Right atrium auricular region (tissue), 2 donors: ENCODE data around the gene VAMP2. TPM values are rescaled to one million over a fixed set of nuclear protein-coding genes. Genes with fewer than 3 reads are reported as not detected.

Experiments
- DNase-seq: peaks from one replicate; pipeline ENCODE4 v3.0.0-alpha.2; 2019; ENCODE audit warnings: low spot score
- H3K27ac ChIP-seq, 2 donors: fragments of 200-600 bp; sonication (generic); 1 replicate in 1 of 2; 2 replicates in 1 of 2; pipeline ENCODE4 v1.5.1; 2016 to 2019
- H3K27me3 ChIP-seq, 2 donors: fragments of 200-600 bp; sonication (generic); one replicate each; pipeline versions ENCODE4 v1.5.1 to v1.6.0; 2017 to 2019
- H3K36me3 ChIP-seq: fragments of 200-600 bp; sonication (generic); one replicate; pipeline ENCODE4 v1.5.1; 2016
- H3K4me1 ChIP-seq, 2 donors: fragments of 200-600 bp; sonication (generic); one replicate each; pipeline versions ENCODE4 v1.5.1 to v1.6.0; 2017 to 2019
- H3K4me3 ChIP-seq, 2 donors: fragments of 200-600 bp; sonication (generic); 1 replicate in 1 of 2; 2 replicates in 1 of 2; pipeline ENCODE4 v1.5.1; 2017 to 2019; ENCODE audit warnings: mild to moderate bottlenecking in 1 of 2, moderate library complexity in 1 of 2
- H3K9me3 ChIP-seq, 2 donors: fragments of 200-600 bp; sonication (generic); one replicate each; pipeline ENCODE4 v1.5.1; 2019
- total RNA-seq, 2 donors: library from RNA; depleted of rRNA; stranded (reverse); fragments of >200 nt; gene quantifications; one replicate each; pipeline ENCODE4 v1.1.0, GENCODE V29; 2016
- TF ChIP-seq, protein P1 (sequence below), 2 donors: fragments of 200-600 bp; sonication (generic); IDR thresholded peaks; one replicate each; pipeline ENCODE4 v1.5.1; 2019; ENCODE audit warnings: antibody characterized with exemption in 2 of 2

The VAMP2 gene
- total RNA-seq, 2 donors from 2014 or later, result 27.4 to 39.7 TPM

DNA sequence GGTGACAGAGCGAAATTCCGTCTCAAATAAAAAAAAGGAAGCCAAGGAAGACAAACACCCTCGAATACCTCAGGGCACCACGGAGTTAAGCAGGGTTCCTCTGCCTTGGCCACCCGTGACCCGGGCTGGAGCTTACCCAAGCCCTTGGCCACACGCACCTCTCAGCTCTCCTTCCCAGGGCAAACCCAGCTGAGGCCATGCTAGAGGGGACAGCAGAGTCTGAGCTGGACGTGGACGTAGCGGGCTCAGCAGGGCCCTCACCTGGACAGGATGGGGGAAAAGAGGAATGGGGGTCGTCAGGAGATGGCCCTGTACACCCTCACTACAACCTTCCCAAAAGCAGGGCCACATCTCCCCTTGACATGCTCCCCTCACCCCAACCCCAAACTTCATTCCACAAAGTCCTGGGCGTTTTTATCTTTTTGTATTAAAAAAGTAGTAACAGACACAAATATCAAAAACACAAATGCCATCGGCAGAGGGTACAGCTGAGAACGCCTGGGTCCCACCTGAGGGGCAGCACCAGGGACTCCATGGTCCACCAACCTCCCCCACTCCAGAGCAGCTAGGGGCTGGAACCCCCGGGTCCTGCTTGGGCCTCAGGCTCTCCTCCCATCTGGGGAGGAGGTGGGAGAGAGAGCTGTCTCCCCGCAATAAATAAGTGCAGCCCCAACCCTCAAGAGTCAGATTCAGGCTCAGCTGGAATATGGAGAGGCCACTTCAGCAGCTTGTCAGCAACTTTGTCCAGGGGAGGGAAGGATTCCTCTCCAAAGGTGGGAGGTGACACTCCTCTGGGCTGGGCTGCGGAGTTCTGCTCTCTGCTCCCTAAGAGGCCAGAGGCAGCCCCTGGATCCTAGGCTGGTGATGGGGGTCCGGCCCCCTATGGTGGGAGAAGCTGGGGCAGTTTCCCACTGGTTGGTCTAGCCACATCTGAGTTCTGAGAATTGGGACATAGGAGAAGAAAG is 22.4 kb downstream of the VAMP2 start:
- H3K27ac ChIP-seq, result peak overlapping the region; percentile 88 to 95
- no peak for DNase-seq
- H3K4me1 ChIP-seq, result peaks cover 0 to 37% of the 10 kb centered on the region in 2 donors
- H3K4me3 ChIP-seq, result no peak overlapping the region
- H3K9me3 ChIP-seq, result no peaks in the 10 kb centered on the region
- no peaks in the 10 kb centered on the region for H3K27me3 ChIP-seq
- TF ChIP-seq, protein P1, sequence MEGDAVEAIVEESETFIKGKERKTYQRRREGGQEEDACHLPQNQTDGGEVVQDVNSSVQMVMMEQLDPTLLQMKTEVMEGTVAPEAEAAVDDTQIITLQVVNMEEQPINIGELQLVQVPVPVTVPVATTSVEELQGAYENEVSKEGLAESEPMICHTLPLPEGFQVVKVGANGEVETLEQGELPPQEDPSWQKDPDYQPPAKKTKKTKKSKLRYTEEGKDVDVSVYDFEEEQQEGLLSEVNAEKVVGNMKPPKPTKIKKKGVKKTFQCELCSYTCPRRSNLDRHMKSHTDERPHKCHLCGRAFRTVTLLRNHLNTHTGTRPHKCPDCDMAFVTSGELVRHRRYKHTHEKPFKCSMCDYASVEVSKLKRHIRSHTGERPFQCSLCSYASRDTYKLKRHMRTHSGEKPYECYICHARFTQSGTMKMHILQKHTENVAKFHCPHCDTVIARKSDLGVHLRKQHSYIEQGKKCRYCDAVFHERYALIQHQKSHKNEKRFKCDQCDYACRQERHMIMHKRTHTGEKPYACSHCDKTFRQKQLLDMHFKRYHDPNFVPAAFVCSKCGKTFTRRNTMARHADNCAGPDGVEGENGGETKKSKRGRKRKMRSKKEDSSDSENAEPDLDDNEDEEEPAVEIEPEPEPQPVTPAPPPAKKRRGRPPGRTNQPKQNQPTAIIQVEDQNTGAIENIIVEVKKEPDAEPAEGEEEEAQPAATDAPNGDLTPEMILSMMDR (IDR thresholded peaks at IDR 0.05), result no peak
- H3K36me3 ChIP-seq, result peaks cover 62% of the 10 kb centered on the region

DNA sequence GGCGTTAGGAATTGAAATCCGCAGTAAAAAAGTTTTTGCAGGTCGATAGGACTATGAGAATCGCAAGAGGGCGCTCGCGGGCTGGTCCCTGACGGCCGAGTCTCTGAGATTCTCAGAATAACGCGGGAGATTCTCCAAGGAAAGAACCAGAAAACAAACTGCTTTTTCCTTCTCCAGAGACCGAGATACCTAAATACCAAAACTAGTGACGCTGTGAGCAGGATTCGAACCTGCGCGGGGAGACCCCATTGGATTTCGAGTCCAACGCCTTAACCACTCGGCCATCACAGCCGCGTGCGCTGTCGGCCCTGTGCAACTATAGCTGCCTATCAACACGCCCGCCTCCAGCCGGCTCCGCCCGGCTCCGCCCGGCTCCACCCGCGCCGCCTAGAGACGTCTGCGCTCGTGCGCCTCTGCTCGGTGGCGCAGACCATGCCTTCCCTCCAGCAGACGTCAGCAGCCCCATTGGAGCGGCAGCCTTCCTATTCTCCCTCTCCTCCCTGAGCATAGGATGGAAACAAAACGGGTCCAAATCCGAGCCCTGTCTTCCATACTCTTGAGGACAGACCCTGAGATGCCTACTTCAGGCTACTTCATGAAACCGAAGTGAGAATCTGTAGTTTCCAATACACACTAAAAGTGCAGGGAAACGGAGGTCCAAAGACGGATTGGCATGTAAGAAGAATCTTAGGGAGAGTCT is 23.9 kb downstream of the VAMP2 start:
- TF ChIP-seq, protein P1 (IDR thresholded peaks at IDR 0.05), result peak; percentile 57 to 89
- Histone ChIP-seq H3K36me3 (peaks cover 46% of the 10 kb centered on the region), H3K27ac (peak overlapping the region; percentile 88 to 95), H3K27me3 (no peaks in the 10 kb centered on the region), H3K9me3 (no peaks in the 10 kb centered on the region), H3K4me3 (peak overlapping the region in 1 of 2 donors; percentile 10), H3K4me1 (peaks cover 0 to 37% of the 10 kb centered on the region in 2 donors)
- peak; percentile 97 for DNase-seq

DNA sequence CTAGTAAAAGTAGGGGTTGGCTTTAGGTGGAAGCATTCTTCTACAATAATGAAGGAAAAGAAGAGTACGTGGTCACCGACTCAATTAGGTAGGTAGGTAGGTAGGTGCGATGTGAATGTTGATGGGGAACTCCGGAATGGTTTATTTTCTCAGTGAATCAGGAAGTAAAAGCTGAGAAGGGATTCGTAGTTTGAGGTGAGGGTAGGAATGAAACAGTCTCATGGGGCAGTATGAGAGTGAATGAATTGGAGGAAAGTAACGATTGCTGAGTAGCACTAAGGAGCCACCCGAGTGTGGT is 24.4 kb downstream of the VAMP2 start:
- Histone ChIP-seq H3K27ac (peak overlapping the region; percentile 88 to 95), H3K36me3 (peaks cover 41% of the 10 kb centered on the region), H3K9me3 (no peaks in the 10 kb centered on the region), H3K27me3 (no peaks in the 10 kb centered on the region), H3K4me3 (peak overlapping the region in 1 of 2 donors; percentile 10), H3K4me1 (peaks cover 0 to 37% of the 10 kb centered on the region in 2 donors)
- DNase-seq, result no peak
- TF ChIP-seq, protein P1 (IDR thresholded peaks at IDR 0.05), result no peak

DNA sequence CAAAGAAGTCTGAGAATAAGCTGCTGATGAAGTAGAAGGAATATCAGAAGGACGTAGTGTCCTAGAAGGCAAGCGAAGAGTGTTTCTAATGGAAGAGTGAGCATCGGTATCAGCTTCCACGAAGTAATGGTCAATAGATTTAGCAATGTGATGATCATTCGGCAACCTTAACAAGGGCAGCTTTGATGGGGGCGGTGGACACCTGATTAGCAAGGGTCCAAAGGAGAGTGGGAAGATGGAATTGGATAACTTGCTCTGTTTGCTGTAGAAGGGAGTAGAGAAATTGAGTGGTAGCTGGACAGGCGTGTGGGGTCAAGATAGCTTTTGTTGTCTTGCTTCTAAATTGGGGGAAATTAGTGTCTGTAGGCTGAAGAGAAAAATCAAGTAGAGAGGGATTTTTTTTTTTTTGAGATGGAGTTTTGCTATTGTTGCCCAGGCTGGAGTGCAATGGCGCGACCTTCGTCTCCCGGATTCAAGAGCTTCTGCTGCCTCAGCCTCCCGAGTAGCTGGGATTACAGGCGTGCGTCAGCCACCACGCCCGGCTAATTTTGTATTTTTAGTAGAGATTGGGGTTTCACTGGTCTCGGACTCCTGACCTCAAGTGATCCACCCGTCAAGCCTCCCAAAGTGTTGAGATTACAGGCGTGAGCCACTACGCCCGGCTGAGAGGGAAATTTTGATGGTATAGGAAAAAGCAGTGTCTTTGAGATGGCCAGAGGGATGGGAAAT is 24.9 kb downstream of the VAMP2 start:
- Histone ChIP-seq H3K4me1 (peaks cover 0 to 32% of the 10 kb centered on the region in 2 donors), H3K36me3 (peaks cover 36% of the 10 kb centered on the region), H3K27ac (peak overlapping the region; percentile 88 to 95), H3K27me3 (no peaks in the 10 kb centered on the region), H3K9me3 (no peaks in the 10 kb centered on the region), H3K4me3 (peak overlapping the region in 1 of 2 donors; percentile 10)
- DNase-seq, result no peak
- TF ChIP-seq, protein P1 (IDR thresholded peaks at IDR 0.05), result no peak

DNA sequence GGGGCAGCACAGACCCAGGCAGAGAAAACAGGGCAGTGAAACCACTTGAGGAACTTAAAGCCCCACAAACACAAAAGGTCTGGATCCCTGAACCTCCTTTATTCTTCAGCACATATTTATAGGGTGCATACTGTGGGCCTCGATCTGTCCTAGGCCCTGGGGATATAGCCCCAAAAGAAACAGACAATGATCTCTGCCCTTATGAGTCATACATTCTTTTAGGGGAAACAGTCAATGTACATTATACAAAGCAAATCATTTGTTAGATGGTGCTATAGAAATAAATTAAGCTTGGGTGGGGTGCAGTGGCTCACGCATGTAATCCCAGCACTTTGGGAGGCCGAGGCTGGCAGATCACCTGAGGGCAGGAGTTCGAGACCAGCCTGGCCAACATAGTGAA is 28.8 kb downstream of the VAMP2 start:
- no peaks in the 10 kb centered on the region for H3K27me3 ChIP-seq

More for the DNA sequence above, 28.8 kb downstream of the VAMP2 start:
- Histone ChIP-seq H3K9me3 (no peaks in the 10 kb centered on the region), H3K27ac (no peak overlapping the region), H3K36me3 (no peaks in the 10 kb centered on the region), H3K4me1 (peaks cover 0 to 13% of the 10 kb centered on the region in 2 donors), H3K4me3 (no peak overlapping the region)
- DNase-seq, result no peak
- TF ChIP-seq, protein P1 (IDR thresholded peaks at IDR 0.05), result no peak
